ENCODE results near the gene MED12L. TPM values are rescaled to one million over a fixed set of nuclear protein-coding genes. Genes with fewer than 3 reads are reported as not detected.

Gene MED12L
- total RNA-seq, 1 experiment from 2014 or later: 14.9 TPM

GRCh38 chr3:151264605-151265004, 179.1 kb downstream of the MED12L start:
- H3K4me1 ChIP-seq (ENCODE audit: insufficient read depth, low read length): peaks cover 2% of the 10 kb centered on the region; the same call in 1 of the 2 replicates
- no CpG with 5 or more reads among the region's 1 CpG for WGBS (ENCODE audit: extremely low coverage, insufficient read length, low lambda C conversion rate)
- H2BK12ac ChIP-seq (ENCODE audit: insufficient read length, low read depth, low read length): no peak overlapping the region
- no peak overlapping the region for H3T11ph ChIP-seq (ENCODE audit: low read length)
- H3K23ac ChIP-seq (ENCODE audit: insufficient read length, low read depth, low read length): no peak overlapping the region
- peaks cover 0 to 11% (median 7%) of the 10 kb centered on the region in 3 experiments; a peak in 4 of 7 replicates for H3K36me3 Mint-ChIP-seq (ENCODE audit: insufficient read depth in 1 of 3, low read depth in 3 of 3)
- no peaks in the 10 kb centered on the region for H3K27me3 Mint-ChIP-seq (ENCODE audit: low read depth)
- H3K9me3 ChIP-seq (ENCODE audit: control insufficient read depth, low read depth, low read length): no peaks in the 10 kb centered on the region
- no peaks in the 10 kb centered on the region for H3K27me3 ChIP-seq (ENCODE audit: insufficient read depth, low read length)
- peak overlapping the region; percentile 25; the same call in 1 of the 2 replicates for H3K14ac ChIP-seq (ENCODE audit: insufficient read depth, low read length)
- H2BK120ac ChIP-seq (ENCODE audit: low read depth, low read length, poor library complexity, severe bottlenecking): peak overlapping the region; percentile 38
- peak overlapping the region; percentile 31; the same call in 1 of the 2 replicates for H3K4ac ChIP-seq (ENCODE audit: low read depth, low read length)
- no peak overlapping the region for H4K91ac ChIP-seq (ENCODE audit: insufficient read length, low read depth, low read length)
- TF ChIP-seq CTCF (conservative IDR thresholded peaks at IDR 0.05): no peak
- H3K4me2 ChIP-seq (ENCODE audit: insufficient read depth, insufficient read length, low read length): no peak overlapping the region
- H3K56ac ChIP-seq (ENCODE audit: insufficient read length, low read depth, low read length): no peak overlapping the region
- H3K27ac Mint-ChIP-seq: peak overlapping the region; percentile 0 to 43 (median 2); a peak in 6 of 7 replicates
- H3K4me3 Mint-ChIP-seq: no peak overlapping the region
- no peaks in the 10 kb centered on the region for H3K79me1 ChIP-seq (ENCODE audit: insufficient read depth, low read depth, low read length, poor library complexity, severe bottlenecking)
- no peaks in the 10 kb centered on the region for H3K23me2 ChIP-seq (ENCODE audit: insufficient read length, low read depth, low read length, poor library complexity, severe bottlenecking)
- H2AFZ ChIP-seq (ENCODE audit: low read length): no peak overlapping the region
- no peak overlapping the region for H2AK5ac ChIP-seq (ENCODE audit: insufficient read length, low read length)
- H3K4me1 Mint-ChIP-seq: peaks cover 13% of the 10 kb centered on the region in 2 experiments
- no peak overlapping the region for H4K5ac ChIP-seq (ENCODE audit: insufficient read length, low read depth, low read length)
- no peak overlapping the region for H2BK20ac ChIP-seq (ENCODE audit: low read depth, low read length, poor library complexity, severe bottlenecking)
- no peak overlapping the region for H2BK15ac ChIP-seq (ENCODE audit: low read depth, low read length)
- H3K9me3 Mint-ChIP-seq: no peaks in the 10 kb centered on the region
- H3K18ac ChIP-seq (ENCODE audit: insufficient read length, low read depth, low read length): peak overlapping the region; percentile 72
- H4K8ac ChIP-seq (replicated peaks; ENCODE audit: insufficient read length, low read depth, low read length): no peak overlapping the region
- H3K9ac ChIP-seq (ENCODE audit: extremely low read depth, insufficient read length, low read length): no peak overlapping the region
- no peak overlapping the region for H2BK5ac ChIP-seq (ENCODE audit: insufficient read length, low read length)
- no peaks in the 10 kb centered on the region for H3K79me2 ChIP-seq (ENCODE audit: insufficient read depth, low read length)
- no peak overlapping the region for H3K27ac ChIP-seq (ENCODE audit: insufficient read length, low read depth, low read length)
- DNase-seq: no peak
- H4K20me1 ChIP-seq (ENCODE audit: control insufficient read depth, insufficient read depth, insufficient read length): no peaks in the 10 kb centered on the region

Data from H9 (cell line).